ENCODE results near the gene TRABD2A. TPM values are rescaled to one million over a fixed set of nuclear protein-coding genes. Genes with fewer than 3 reads are reported as not detected.
A peak's percentile ranks its signal among the peaks of the same experiment; 100 is the strongest.
"Not testable (repeated sequence)": the region's sequence is repeated elsewhere in the genome, so short reads cannot be mapped to it uniquely, and the experiment has no call there.

The TRABD2A gene
- total and polyA plus RNA-seq, 2 donors (not counting 1 experiment from before 2014, with no cell fraction given): 4.4 to 14.4 TPM

- H3K9me3 ChIP-seq (ENCODE audit: control insufficient read depth, insufficient read depth, low read depth, low read length): no peaks in the 10 kb centered on the region
- H3K4me1 ChIP-seq (ENCODE audit: control insufficient read depth, extremely low read depth, insufficient read depth, low read length): no peaks in the 10 kb centered on the region
- no peaks in the 10 kb centered on the region for H3K36me3 ChIP-seq (ENCODE audit: control insufficient read depth, insufficient read depth, low read length)
- H3K27me3 ChIP-seq (ENCODE audit: control insufficient read depth, insufficient read depth, low read length): no peaks in the 10 kb centered on the region
- H3K9ac ChIP-seq (ENCODE audit: insufficient read depth, low read length): no peak overlapping the region
- no peak overlapping the region for H3K4me3 ChIP-seq (replicated peaks in 1 of 4; ENCODE audit: control extremely low read depth in 1 of 4, insufficient read depth in 1 of 4, low read depth in 3 of 4, low read length in 4 of 4)
- no peak overlapping the region for H2AFZ ChIP-seq (ENCODE audit: low read length)
- no peaks in the 10 kb centered on the region for H3K79me2 ChIP-seq (ENCODE audit: control insufficient read depth, insufficient read depth, low read length)
- TF ChIP-seq, protein P1, sequence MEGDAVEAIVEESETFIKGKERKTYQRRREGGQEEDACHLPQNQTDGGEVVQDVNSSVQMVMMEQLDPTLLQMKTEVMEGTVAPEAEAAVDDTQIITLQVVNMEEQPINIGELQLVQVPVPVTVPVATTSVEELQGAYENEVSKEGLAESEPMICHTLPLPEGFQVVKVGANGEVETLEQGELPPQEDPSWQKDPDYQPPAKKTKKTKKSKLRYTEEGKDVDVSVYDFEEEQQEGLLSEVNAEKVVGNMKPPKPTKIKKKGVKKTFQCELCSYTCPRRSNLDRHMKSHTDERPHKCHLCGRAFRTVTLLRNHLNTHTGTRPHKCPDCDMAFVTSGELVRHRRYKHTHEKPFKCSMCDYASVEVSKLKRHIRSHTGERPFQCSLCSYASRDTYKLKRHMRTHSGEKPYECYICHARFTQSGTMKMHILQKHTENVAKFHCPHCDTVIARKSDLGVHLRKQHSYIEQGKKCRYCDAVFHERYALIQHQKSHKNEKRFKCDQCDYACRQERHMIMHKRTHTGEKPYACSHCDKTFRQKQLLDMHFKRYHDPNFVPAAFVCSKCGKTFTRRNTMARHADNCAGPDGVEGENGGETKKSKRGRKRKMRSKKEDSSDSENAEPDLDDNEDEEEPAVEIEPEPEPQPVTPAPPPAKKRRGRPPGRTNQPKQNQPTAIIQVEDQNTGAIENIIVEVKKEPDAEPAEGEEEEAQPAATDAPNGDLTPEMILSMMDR (conservative IDR thresholded peaks at IDR 0.05 in 1 of 2, IDR thresholded peaks at IDR 0.05 in 1 of 2; ENCODE audit: low read depth in 1 of 2, low read length in 2 of 2): no peak
- TF ChIP-seq EZH2 (IDR thresholded peaks at IDR 0.05; ENCODE audit: low read length, missing control alignments): no peak
- no peak overlapping the region for H3K27ac ChIP-seq (ENCODE audit: insufficient read depth, low read length)
- DNase-seq (ENCODE audit: low read depth in 2 of 2): no peak
- H3K4me2 ChIP-seq (ENCODE audit: extremely low read depth, insufficient read depth, low read length): no peak overlapping the region
- H4K20me1 ChIP-seq (ENCODE audit: control insufficient read depth, extremely low read depth, insufficient read depth, low read length): no peaks in the 10 kb centered on the region
Observed at GRCh38 chr2:84870306-84870705, 10.6 kb downstream of the TRABD2A start.

GRCh38 chr2:84868327-84868726 lies 12.6 kb downstream of the TRABD2A start:
- H3K4me2 ChIP-seq (ENCODE audit: extremely low read depth, insufficient read depth, low read length); H3K27me3 ChIP-seq (ENCODE audit: control insufficient read depth, insufficient read depth, low read length): not testable (repeated sequence)

DNA sequence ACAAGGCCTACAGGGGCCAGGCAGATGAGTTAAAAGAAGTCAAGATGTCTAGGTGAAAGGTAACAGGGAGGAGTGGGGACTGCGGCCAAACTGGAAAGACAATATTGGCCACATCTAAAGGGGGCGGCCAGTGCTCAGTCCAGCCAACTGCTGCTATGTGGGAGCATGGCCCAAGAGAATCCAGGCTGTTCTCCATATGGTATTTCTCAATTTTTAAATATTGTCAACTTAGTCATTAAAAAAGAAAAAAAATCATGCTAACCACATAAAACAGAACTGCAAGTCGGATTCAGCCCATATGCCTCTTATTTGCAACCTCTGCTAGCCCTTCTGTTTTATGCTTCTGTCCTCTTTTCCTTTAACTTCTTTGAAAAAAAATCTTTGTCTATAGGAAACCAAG lies 14.8 kb downstream of the TRABD2A start:
- H2AFZ ChIP-seq (ENCODE audit: low read length): no peak overlapping the region
- no peak overlapping the region for H3K4me2 ChIP-seq (ENCODE audit: extremely low read depth, insufficient read depth, low read length)
- no peaks in the 10 kb centered on the region for H4K20me1 ChIP-seq (ENCODE audit: control insufficient read depth, extremely low read depth, insufficient read depth, low read length)
- H3K79me2 ChIP-seq (ENCODE audit: control insufficient read depth, insufficient read depth, low read length): no peaks in the 10 kb centered on the region
- TF ChIP-seq, protein P1 (conservative IDR thresholded peaks at IDR 0.05 in 1 of 2, IDR thresholded peaks at IDR 0.05 in 1 of 2; ENCODE audit: low read depth in 1 of 2, low read length in 2 of 2): no peak
- TF ChIP-seq EZH2 (IDR thresholded peaks at IDR 0.05; ENCODE audit: low read length, missing control alignments): no peak
- no peaks in the 10 kb centered on the region for H3K9me3 ChIP-seq (ENCODE audit: control insufficient read depth, insufficient read depth, low read depth, low read length)
- peak in 1 of 2 donors; percentile 73 for DNase-seq (ENCODE audit: low read depth in 2 of 2)
- no peaks in the 10 kb centered on the region for H3K36me3 ChIP-seq (ENCODE audit: control insufficient read depth, insufficient read depth, low read length)
- no peaks in the 10 kb centered on the region for H3K27me3 ChIP-seq (ENCODE audit: control insufficient read depth, insufficient read depth, low read length)
- H3K27ac ChIP-seq (ENCODE audit: insufficient read depth, low read length): no peak overlapping the region
- no peak overlapping the region for H3K4me3 ChIP-seq (replicated peaks in 1 of 4; ENCODE audit: control extremely low read depth in 1 of 4, insufficient read depth in 1 of 4, low read depth in 3 of 4, low read length in 4 of 4)
- no peaks in the 10 kb centered on the region for H3K4me1 ChIP-seq (ENCODE audit: control insufficient read depth, extremely low read depth, insufficient read depth, low read length)
- no peak overlapping the region for H3K9ac ChIP-seq (ENCODE audit: insufficient read depth, low read length)

More at GRCh38 chr2:84868327-84868726, 12.6 kb downstream of the TRABD2A start:
- H3K9me3 ChIP-seq (ENCODE audit: control insufficient read depth, insufficient read depth, low read depth, low read length); H3K79me2 ChIP-seq (ENCODE audit: control insufficient read depth, insufficient read depth, low read length); H3K4me3 ChIP-seq (replicated peaks in 1 of 4; ENCODE audit: control extremely low read depth in 1 of 4, insufficient read depth in 1 of 4, low read depth in 3 of 4, low read length in 4 of 4); H3K4me1 ChIP-seq (ENCODE audit: control insufficient read depth, extremely low read depth, insufficient read depth, low read length); H4K20me1 ChIP-seq (ENCODE audit: control insufficient read depth, extremely low read depth, insufficient read depth, low read length); H3K27ac ChIP-seq (ENCODE audit: insufficient read depth, low read length); DNase-seq (ENCODE audit: low read depth in 2 of 2); H3K36me3 ChIP-seq (ENCODE audit: control insufficient read depth, insufficient read depth, low read length); H2AFZ ChIP-seq (ENCODE audit: low read length); H3K9ac ChIP-seq (ENCODE audit: insufficient read depth, low read length): not testable (repeated sequence)
